Muscle of arm (tissue), 12 donors: Measurements from ENCODE around the gene NIPAL4. TPM values are rescaled to one million over a fixed set of nuclear protein-coding genes. Genes with fewer than 3 reads are reported as not detected.

Experiments
- DNase-seq: peaks from one replicate; pipeline ENCODE4 v3.0.0-alpha.2; 2013
- polyA plus RNA-seq, 12 donors: library from polyadenylated mRNA; unstranded; fragments of 120-200 nt; gene quantifications; one replicate each; pipeline ENCODE4 v1.2.1, GENCODE V29; 2013; ENCODE audit not compliant: insufficient read length in 12 of 12

The NIPAL4 gene
- polyA plus RNA-seq, 12 donors, result 0.05 to 6.1 (median 0.33) TPM; not detected in 2

GRCh38 chr5:157516006-157516405 lies 56.0 kb downstream of the NIPAL4 start:
- DNase-seq, result no peak

- no peak for DNase-seq
Observed at GRCh38 chr5:157516626-157517325, 56.8 kb downstream of the NIPAL4 start.

- DNase-seq, result no peak
Observed at GRCh38 chr5:157518963-157519362, 59.0 kb downstream of the NIPAL4 start.

GRCh38 chr5:157519579-157520253 lies 59.7 kb downstream of the NIPAL4 start:
- no peak for DNase-seq

GRCh38 chr5:157520911-157521703 lies 61.1 kb downstream of the NIPAL4 start:
- DNase-seq, result no peak

- no peak for DNase-seq
Observed at GRCh38 chr5:157521704-157522029, 61.7 kb downstream of the NIPAL4 start.

GRCh38 chr5:157523976-157524375 lies 64.0 kb downstream of the NIPAL4 start:
- no peak for DNase-seq

Other genes with a start within 250 kb of the NIPAL4 start
- 10 to 100 TPM in 1 of 12 donors, 1 to 10 TPM in 10, not detected in 1; 5.1 to 28.9 (median 7.0) TPM for gene CYFIP2, start 194.1 kb upstream of the NIPAL4 start, polyA plus RNA-seq
- 10 to 100 TPM; 14.8 to 64.0 (median 20.3) TPM for gene ADAM19, start 115.6 kb downstream of the NIPAL4 start, polyA plus RNA-seq
- gene SOX30, start 192.2 kb downstream of the NIPAL4 start, polyA plus RNA-seq, result under 1 TPM in 10 of 12 donors, not detected in 2; 0.21 to 0.59 (median 0.42) TPM
- gene C5orf52, start 211.3 kb downstream of the NIPAL4 start, polyA plus RNA-seq, result not detected